ENCODE results near the gene TMC5.
"Not testable (repeated sequence)": the region's sequence is repeated elsewhere in the genome, so short reads cannot be mapped to it uniquely, and the experiment has no call there.

The TMC5 gene, protein sequence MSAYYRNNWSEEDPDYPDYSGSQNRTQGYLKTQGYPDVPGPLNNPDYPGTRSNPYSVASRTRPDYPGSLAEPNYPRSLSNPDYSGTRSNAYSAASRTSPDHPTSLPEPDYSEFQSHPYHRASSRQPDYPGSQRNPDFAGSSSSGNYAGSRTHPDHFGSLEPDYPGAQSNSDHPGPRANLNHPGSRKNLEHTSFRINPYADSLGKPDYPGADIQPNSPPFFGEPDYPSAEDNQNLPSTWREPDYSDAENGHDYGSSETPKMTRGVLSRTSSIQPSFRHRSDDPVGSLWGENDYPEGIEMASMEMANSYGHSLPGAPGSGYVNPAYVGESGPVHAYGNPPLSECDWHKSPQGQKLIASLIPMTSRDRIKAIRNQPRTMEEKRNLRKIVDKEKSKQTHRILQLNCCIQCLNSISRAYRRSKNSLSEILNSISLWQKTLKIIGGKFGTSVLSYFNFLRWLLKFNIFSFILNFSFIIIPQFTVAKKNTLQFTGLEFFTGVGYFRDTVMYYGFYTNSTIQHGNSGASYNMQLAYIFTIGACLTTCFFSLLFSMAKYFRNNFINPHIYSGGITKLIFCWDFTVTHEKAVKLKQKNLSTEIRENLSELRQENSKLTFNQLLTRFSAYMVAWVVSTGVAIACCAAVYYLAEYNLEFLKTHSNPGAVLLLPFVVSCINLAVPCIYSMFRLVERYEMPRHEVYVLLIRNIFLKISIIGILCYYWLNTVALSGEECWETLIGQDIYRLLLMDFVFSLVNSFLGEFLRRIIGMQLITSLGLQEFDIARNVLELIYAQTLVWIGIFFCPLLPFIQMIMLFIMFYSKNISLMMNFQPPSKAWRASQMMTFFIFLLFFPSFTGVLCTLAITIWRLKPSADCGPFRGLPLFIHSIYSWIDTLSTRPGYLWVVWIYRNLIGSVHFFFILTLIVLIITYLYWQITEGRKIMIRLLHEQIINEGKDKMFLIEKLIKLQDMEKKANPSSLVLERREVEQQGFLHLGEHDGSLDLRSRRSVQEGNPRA

DNA sequence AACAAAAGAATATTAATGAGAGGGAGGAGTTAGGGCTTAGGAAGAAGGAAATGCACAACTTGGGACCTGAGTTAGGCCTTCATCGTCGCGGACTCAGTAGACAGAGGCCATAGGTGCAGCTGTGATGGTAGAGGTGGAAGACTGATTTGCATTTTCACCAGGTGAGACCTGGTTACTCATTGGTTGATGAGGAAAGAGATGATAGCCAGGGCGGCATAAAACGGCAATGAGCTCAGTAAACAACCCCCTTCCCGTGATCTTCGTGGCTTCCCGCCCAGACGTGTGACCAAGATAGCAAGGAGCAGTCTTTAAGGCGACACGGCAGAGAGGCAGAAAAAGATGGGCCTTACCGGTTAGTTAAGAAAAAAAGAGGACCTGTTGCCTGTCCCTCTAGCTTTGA lies at the start of gene TMC5:
Gene TMC5 (plus strand): TSS at position 244 of the 400 bp plus-strand sequence. CDS start 22,156 bp downstream, outside the sequence.
- DNase-seq: no peak

DNA sequence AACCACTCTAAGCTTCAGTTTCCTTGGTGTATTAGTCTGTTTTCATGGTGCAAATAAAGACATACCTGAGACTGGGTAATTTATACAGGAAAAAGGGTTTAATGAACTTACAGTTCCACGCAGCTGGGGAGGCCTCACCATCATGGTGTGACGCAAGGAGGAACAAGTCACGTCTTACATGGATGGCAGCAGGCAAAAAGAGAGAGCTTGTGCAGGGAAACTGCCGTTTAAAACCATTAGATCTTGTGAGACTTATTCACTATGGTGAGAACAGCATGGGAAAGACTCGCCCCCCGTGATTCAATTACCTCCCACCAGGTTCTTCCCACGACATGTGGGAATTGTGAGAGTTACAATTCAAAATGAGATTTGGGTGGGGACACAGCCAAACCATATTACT lies 45.1 kb upstream of the TMC5 start:
- not testable (repeated sequence) for DNase-seq

DNA sequence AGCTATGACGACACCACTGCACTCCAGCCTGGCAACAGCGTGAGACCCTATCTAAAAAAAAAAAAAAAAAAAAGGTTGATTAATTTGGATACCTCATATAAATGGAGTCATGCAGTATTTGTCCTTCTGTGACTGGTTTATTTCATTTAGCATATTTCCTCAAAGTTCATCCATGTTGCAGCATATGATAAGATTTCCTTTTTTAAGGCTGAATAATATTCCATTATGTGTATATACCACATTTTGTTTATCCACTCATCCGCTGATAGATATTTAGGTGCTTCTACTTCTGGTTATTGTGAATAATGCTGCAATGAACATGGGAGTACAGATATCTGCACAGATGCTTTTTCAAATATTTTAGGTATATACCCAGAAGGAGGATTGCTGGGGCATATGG lies 43.3 kb upstream of the TMC5 start:
- no peak for DNase-seq

DNA sequence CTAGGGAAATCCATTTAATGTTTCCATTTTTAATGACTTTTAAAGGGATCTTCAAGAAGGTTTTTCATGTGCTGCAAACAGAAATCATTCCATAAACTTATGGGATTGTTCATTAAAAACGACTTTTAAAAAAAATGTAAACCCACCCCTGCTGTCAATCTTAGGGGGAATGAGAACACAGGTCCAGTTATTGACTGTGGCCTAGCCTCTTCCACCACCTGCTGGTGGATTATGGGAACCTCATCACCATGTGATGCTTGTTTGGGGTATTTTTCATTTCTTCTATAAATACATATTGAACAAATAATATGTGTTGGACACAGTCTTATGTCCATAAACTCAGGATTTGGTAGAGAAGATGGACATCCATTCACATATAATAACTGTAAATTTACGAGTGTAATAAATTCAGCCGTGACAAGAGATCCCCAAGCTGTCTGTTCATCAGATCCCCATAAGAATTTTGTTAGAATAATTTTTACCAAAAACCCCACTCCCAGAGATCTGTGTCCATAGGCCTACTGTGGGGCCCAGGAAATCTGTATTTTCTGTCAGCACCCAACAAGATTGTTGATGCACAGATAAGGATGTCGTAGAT lies 42.0 kb upstream of the TMC5 start:
- no peak for DNase-seq

DNA sequence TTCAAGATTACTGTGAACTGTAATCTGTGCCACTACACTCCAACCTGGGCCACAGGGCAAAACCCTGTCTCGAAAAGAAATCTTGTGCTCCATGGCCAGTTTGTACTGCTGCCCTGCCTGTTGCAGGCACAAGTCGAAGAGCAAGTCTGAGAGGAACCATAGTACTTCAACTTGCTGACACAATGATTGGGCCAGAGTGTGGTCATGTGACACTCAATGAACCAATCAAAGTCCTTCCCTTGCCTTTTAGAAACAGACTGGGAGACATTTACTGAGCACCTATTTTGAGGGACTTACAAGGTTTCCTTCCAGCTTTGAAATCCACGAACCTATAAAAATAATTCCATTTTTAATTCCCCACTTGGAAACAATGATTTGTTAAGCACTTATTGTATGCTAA lies 39.8 kb upstream of the TMC5 start:
- DNase-seq: no peak

DNA sequence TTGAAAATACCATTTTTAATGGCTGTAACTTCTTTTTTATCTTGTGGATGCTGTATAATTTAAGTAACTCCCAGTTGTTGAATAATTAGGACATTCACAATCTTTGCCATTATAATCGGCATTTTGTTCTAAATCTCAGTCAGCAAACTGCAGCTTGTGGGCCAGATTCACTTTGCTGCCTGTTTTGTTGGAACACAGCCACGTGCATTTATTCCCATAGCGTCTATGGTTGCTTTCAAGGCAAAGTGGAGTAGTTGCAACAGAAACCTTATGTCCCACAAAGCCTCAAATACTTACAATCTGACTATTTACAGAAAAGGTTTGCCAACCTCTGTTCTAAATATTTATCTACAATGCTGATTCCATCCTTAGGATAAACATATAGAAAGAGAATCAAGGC lies 39.2 kb upstream of the TMC5 start:
- DNase-seq: no peak

DNA sequence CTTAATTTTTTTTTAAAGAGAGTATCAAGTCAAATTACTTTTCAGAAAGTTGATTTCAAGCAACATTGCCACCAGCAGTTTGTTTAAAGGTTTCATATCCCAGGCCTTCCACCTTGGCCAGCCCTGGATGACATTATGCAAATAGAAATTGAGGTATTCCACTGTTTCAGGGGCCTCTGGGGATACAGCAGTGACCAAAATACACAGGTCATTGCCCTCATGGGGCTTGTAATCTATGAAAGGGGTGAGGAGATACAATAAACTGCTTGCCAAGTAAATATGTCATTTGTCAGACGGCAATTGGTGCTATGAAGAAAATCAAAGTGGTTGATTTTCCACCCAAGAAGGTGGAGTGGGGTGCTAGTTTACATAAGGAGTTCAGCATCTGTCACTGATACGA lies 37.8 kb upstream of the TMC5 start:
- no peak for DNase-seq

DNA sequence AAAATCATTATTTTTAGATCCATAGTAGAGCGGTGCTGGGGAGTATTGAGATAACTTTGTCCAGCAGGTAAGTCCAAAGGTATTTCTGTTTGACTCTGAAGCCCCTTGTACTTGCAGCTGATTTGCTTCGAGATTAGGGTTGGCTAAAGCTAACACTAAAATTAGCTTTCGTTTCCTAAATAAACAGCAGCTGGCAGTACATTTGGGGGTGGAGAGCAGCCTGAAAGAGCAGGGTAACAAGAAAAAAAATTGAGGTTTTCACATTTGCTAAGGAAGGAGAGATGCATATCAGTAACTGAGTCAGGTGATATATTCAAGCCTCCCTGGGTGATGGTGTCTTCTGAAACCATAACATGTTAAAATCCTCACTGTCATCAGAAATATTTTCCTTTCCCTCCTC lies 37.4 kb upstream of the TMC5 start:
- DNase-seq: no peak

DNA sequence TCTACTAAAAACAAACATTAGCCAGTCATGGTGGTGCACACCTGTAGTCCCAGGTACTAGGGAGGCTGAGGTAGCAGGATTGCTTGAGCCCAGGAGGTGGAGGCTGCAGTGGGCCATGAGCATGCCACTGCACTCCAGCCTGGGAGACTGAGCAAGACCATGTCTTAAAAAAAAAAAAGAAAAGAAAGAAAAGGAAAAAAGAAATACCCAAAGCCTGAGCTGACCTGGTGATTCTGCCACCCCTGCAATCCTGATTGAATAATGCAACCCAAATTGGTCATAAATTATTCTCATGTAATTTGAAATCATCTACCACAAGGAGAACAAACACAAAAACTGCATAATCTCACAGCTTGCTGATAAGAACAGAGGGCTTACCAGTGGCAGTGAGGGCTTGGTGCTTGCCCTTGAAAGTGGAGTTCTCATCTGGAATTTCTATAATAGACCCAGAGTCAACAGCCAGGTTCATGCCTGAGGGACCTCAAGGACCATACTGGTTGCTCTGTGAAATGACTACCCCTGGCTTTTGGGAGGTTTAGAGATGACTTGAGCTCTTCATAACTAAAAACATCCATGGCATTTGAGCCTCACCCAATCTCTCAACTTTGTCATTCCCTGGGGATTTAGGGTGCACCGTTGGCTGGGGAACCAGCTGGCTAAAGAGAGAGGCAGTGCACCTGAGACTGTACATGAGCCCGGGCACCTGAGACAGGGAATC lies 35.4 kb upstream of the TMC5 start:
- no peak for DNase-seq

DNA sequence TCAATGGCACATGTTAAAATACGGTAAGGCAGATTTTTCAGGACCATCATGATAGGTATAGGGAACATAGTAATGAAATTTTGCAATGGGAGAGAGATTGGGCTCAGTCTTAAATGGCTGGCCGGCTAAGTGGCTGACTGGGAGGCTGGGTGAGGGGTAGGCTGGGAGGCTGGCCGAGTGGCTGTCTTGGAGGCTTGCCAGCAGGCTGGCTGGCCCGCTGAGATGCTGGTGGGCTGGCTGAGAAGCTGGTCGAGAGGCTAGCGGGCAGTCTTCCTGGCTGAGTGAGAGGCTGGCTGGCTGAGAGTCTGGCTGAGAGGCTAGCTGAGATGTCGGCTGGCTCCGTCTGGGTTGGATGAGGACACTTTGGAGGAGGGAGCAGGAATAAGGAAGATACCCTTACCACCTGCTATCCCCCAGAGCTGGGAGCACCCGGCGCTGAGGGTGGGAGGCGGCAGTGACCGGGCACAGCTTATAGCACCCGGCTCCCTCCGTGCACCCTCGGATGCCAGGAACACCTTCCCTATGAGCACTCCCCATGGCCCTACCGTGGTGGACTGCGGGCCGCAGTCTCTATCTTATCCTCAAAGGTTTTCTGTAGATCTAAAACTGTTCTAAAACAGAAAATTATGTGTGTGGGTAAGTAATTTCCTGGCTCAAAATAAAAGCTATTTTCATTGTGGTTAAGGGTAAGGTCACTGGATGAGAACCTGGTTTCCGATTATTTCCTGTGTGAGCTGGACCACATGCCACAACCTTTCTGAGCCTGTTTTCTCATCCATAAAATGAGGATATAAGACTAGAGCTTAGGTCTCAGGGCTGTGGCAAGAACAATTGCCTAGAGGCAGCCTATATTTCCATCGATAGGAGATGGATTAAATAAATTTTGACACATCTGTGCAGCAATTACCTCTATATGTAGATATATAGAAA lies 34.5 kb upstream of the TMC5 start:
- DNase-seq: no peak

DNA sequence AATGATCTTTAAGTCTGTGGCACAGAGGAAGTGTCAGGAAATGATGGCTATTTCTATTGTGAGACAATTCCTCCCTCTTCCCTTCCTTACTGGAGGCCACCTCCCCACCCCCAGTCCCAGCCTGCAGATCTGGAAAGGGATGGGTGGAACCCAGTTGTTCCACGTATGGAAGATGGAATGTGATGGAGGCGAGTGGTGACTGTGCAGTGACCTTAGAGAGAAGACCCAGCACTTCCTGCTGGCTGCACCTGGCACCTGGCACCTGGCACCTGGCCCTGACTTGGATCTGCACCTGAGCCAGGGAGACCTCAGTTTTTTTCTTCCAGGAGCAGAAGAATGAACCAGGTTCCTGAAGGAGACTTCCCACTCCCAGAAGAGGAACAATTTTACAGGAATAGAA lies 33.0 kb upstream of the TMC5 start:
- no peak for DNase-seq

DNA sequence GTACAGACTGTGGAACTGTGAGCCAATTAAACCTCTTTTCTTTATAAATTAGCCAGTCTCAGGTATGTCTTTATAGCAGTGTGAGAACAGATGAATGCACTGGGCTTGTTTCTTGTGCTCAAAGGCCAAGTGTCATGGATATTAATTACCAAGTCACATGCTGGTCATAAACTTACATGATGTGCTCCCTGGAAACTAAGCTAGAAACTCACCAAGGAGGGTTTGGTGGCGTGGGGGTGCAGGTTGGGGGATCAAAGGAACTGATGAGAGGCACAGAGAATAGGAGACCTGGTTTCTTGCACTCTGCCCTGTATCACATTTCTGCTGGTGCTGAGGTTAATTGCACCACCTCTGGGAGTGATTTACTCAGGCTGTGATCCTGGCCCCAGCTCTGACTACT lies 31.2 kb upstream of the TMC5 start:
- DNase-seq: no peak

DNA sequence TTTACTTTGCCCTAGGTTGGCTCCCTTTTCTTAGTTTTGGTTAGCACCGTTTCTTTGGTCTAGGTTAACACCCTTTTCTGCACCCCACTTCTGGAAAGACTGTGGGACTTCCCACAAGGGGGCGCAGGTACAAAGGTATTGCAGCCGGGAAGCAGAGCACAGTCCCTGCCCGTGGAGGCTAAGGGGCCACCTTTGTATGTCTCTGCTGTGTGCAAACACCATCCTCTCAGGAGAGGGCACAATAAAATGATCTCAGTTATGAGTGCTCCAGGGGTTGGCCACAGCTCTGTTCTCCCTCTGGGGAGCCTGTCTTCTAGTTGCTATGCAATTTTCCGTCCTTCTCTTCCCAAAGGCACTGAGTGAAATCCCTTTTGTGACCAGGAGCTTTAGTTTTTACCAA lies 28.4 kb upstream of the TMC5 start:
- DNase-seq: no peak

DNA sequence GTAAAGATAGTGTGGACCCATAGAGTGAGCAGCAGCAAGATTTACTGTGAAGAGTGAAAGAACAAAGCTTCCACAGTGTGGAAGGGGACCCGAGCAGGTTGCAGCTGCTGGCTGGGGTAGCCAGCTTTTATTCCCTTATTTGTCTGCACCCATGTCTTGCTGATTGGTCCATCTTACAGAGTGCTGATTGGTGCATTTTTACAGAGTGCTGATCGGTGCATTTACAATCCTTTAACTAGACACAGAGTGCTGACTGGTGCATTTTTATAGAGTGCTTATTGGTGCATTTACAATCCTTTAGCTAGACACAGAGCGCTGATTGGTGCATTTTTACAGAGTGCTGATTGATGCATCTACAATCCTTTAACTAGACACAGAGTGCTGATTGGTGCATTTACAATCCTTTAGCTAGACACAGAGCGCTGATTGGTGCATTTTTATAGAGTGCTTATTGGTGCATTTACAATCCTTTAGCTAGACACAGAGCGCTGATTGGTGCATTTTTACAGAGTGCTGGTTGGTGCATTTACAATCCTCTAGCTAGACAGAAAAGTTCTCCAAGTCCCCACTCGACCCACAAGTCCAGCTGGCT lies 26.4 kb upstream of the TMC5 start:
- not testable (repeated sequence) for DNase-seq

DNA sequence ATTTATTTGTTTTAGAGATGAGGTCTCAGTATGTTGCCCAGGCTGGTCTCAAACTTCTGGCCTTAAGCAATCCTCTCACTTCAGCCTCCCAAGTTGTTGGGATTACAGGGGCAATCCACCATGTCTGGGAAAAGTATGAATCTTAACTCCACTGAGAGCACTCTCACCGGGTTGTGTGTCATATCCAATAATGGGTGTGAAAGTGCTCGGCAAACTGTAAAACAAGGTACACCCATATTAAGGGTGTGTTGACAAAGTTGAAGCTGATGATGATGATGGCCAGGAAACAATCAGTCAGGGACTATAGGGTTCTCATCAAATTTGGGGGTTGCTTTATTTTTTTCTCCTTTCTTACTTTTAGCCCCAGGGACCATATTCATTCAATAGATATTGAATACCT lies 25.3 kb upstream of the TMC5 start:
- no peak for DNase-seq

DNA sequence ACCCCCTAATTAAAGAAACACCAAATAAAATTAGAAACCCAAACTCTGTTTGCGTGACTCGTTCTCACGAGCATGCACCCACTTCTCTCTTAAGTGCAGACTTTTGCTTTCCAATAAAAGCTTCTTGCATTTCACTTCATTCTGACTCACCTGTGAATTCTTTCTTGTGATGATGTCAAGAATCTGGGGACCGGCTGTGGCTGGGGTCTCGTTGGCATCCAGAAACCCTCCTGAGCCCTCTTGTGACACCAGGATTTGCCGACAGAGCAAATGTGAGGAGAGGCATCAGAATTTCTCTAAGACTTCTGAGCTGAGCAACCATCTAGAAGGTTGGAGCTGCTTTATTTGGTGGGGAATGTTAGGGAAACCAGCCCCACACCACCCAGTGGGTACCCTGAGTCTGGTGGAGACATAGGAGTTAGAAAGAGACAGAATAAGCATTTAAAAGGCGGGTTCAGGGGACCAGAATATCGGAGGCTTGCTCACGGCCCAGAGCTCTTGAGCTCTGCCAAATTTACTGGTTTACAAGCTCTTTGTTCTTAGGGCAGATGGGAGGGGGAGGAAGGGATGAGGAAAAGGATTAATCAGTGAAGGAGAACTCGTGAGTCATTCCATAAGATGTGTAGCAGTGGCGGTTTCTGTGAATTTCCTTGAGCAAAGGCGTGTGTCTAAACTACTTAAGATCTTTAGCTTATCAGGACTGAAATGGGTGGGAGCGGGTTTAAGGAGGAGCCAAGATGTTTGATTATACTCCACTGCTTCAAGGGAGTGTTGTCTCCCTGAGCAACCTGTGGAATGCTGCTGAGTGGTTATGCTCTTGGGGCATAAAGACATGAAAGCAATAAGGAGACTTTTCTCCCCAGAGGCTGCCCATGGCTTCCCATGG lies 24.2 kb upstream of the TMC5 start:
- no peak for DNase-seq

DNA sequence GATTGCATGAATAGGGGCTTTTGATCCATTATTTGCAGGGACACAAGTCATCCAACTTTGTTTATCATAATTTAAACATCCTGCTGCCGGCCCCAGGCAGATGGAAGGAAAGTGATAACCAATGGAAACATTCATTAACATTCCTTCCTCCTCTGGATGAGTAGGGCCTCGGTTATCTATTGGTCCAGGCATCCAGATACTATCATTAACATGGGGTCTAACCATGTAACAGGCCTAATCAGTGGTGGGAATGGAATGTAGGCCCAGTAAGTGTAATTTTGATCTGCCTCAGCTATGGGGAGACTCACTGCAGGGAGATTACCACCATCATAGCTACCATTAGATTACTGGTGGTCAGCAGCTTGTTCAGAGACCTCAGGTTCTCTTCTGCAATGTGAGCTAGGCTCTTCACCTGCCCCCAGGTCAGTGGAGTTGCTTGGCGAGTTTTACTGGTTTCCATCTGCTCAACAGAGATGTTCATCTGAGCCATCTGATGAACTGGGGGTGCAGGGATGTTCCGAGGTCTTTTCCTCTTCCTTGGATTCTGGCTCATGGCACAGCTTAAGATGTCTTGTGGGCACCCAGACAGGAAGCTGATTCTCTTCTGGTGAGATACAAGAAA lies 21.9 kb upstream of the TMC5 start:
- not testable (repeated sequence) for DNase-seq

DNA sequence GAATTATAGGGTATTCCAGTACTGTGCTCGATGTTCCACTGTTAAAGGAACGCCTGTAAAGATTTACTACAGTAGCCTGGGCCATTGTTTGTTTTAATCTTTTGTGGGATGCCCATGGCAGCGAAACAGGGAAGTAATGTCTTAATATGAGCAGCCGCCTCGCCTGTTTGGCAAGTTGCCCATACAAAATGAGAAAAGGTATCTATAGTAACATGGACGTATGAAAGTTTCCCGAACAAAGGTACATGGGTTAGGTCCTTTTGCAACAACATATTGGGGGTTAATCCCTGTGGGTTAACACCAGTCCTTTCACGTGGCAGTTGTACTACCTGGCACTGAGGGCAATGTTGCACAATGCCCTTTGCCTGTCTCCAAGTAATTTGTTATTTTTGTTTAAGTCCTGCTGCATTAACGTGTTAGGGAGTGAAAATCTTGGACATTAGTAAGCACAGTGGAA lies 21.1 kb upstream of the TMC5 start:
- no peak for DNase-seq

DNA sequence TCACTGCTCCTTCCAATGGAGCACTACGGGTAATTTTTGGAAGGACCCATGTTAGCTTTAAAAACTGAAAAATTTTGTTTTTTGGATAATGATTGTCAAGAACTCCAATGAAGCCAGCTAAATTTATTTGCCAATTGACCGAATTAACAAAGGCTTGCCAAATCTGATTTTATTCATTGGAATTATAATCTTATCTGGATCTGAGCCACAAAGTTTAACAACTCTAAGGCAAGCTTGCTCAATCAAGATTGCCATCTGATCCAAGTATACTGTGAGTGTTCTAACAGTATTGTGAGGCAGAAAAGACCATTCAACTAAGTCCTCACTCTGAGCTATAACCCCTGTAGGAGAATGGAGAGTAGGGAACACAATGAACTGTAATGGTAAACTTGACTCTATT lies 20.3 kb upstream of the TMC5 start:
- not testable (repeated sequence) for DNase-seq

DNA sequence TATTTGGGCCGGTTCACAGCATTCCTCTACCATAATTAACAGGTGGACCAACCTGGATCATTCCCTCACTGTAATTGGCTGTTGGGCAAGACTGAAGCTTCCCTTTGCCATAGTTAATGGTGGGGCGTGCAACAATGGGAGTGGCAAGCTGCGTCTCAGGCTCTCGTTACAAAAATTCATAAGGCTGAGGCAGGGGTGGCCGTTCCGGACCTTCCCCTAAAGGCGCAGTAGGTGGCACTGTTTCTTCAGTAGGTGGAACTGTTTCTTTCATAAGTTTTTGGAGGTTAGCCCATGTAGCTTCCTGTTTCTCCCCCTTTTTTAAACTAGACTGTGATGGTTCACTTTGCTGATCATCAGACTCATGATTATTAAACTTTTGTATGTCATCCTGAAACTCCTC lies 17.0 kb upstream of the TMC5 start:
- DNase-seq: no peak
